Ovary (tissue), 9 donors: ENCODE measurements around the gene SLC6A9. TPM values are rescaled to one million over a fixed set of nuclear protein-coding genes. Genes with fewer than 3 reads are reported as not detected.

Source experiments
- DNase-seq, 5 donors: peaks; one replicate each; pipeline ENCODE4 v3.0.0-alpha.2; 2019 to 2020
- H3K27ac ChIP-seq, 2 donors: fragments of 200-600 bp; one replicate each; pipeline versions ENCODE4 v1.5.1 to v1.8.0; 2019 to 2022
- H3K27me3 ChIP-seq: fragments of 200-600 bp; one replicate; pipeline ENCODE4 v1.8.0; 2022
- H3K36me3 ChIP-seq: fragments of 200-600 bp; sonication (generic); one replicate; pipeline ENCODE4 v1.5.1; 2019
- H3K4me1 ChIP-seq: one replicate; pipeline ENCODE4 v1.8.1; 2013; ENCODE audit warnings: mild to moderate bottlenecking, moderate library complexity; ENCODE audit not compliant: insufficient read depth
- H3K4me3 ChIP-seq: fragments of 200-600 bp; sonication (generic); one replicate; pipeline ENCODE4 v1.5.1; 2017
- H3K9me3 ChIP-seq, 2 donors: fragments of 200-600 bp in 1 of 2; sonication (generic) in 1 of 2; one replicate each; pipeline versions ENCODE4 v1.5.1 to v1.8.1; 2013 to 2019; ENCODE audit warnings: mild to moderate bottlenecking in 1 of 2, moderate library complexity in 1 of 2
- CTCF ChIP-seq, 3 donors: fragments of 450-650 bp in 2 of 3; fragments of 200-600 bp in 1 of 3; IDR thresholded peaks; one replicate each; pipeline versions ENCODE4 v1.5.1 to v1.8.0; 2016 to 2022; ENCODE audit warnings: antibody characterized with exemption in 3 of 3, mild to moderate bottlenecking in 1 of 3
- EP300 ChIP-seq: sonication (generic); formaldehyde crosslinking; IDR thresholded peaks from one replicate; pipeline ENCODE4 v1.6.1; 2017; ENCODE audit warnings: antibody characterized with exemption
- POLR2A ChIP-seq: fragments of 450-650 bp; IDR thresholded peaks from one replicate; pipeline ENCODE4 v1.6.1; 2017; ENCODE audit warnings: antibody characterized with exemption, mild to moderate bottlenecking, moderate library complexity
- WGBS, 3 donors: extraction: QIAGEN DNeasy Blood & Tissue Kit in 1 of 3; methylation state at CpG; one replicate each; pipeline versions ENCODE4 v1.1.5 to v1.1.7; 2013 to 2017; 5-methylcytosine and 5-hydroxymethylcytosine counted together
- intact Hi-C, 4 donors: fragments of 100-400 bp; cut with DNase I; formaldehyde crosslinking; loops; one replicate each; pipeline versions ENCODE4 v1.11.0 to v1.15.1; 2022 to 2023
- polyA plus RNA-seq, 2 donors: library from polyadenylated mRNA; stranded (reverse); fragments of 200-250 nt in 1 of 2; fragments of 350-450 nt in 1 of 2; fragmentation: Illumina TruSeq in 1 of 2; extraction: RNeasy Lipid Tissue Mini Kit (QIAGEN cat#74804) in 1 of 2; gene quantifications; one replicate each; pipeline ENCODE4 v1.2.3, GENCODE V29; 2013 to 2014
- total RNA-seq, 7 donors: library from RNA; depleted of rRNA in 2 of 7; stranded (reverse); fragments of >200 nt in 2 of 7; fragmentation: NEBNext Ultra II Directional in 3 of 7; extraction: Animal tissue kit (Norgen Biotek cat#: 25700) in 3 of 7; gene quantifications; one replicate each; pipeline versions ENCODE4 v1.1.0 to v1.2.4, GENCODE V29; 2016 to 2023
- donor health status: DM: no; HTN: no; CAD: no; lungs with moderate emphysema.
- donor health status: DM: no; HTN: no; CAD: no.
- donor health status: Bipolar disorder and iron deficiency.
- donor health status: DM: yes; HTN: yes; CAD: no.
- donor health status: DM: no; HTN: no; CAD: no.
- donor health status: DM: yes; HTN: yes; CAD: no.

Gene SLC6A9
- total and polyA plus RNA-seq, 9 donors = 1.1 to 74.1 (median 4.6) TPM

DNA sequence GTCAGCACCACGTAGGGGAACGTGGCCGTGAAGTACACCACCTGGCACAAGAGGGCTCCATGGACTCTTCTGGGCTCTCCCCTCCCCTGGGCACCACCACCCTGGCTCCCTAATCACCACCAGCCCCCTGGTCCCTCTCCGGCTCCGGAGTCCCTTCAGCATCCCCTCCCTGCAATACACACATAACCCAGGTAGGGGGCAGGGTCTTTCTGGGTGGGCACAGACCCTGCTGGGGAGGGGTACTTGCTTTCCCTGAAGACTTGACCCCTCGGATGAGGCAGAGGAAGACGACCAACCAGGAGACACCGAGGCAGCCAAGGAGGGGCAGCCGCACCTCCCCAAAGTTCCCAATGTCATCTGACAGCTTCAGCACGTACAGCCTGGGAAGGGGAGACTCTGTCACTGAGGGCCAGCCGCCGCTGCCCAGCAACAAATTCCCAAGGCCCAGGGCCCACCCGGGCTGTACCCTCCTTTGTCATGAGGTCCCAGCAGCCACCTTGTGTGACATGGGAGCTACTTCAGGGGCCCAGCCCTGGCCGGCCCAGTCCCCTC is 28.6 kb downstream of the SLC6A9 start:
- Histone ChIP-seq H3K36me3 (no peaks in the 10 kb centered on the region), H3K9me3 (no peaks in the 10 kb centered on the region), H3K4me1 (no peaks in the 10 kb centered on the region), H3K27ac (no peak overlapping the region), H3K27me3 (no peaks in the 10 kb centered on the region), H3K4me3 (no peak overlapping the region)
- no peak for DNase-seq
- TF ChIP-seq CTCF (IDR thresholded peaks at IDR 0.05) = no peak
- TF ChIP-seq EP300 = no peak
- TF ChIP-seq POLR2A = no peak
- WGBS, 3 donors = 84 to 86% (median 85%) methylated on average over 13 to 14 of the region's 14 CpGs
- intact Hi-C loops = loop anchor here in 2 of 4 donors (5.0 to 10.0 kb wide), 2 partner anchors 35 to 642 kb away; no protein-coding TSS in a partner anchor

- no peak overlapping the region for H3K4me3 ChIP-seq
- no peaks in the 10 kb centered on the region for H3K9me3 ChIP-seq
- no peak for DNase-seq
- H3K36me3 ChIP-seq = no peaks in the 10 kb centered on the region
- 82 to 88% (median 86%) methylated on average over 7 to 8 of the region's 8 CpGs for WGBS, 3 donors
- intact Hi-C loops = loop anchor here in 2 of 4 donors (5.0 to 10.0 kb wide), 2 partner anchors 35 to 643 kb away; no protein-coding TSS in a partner anchor
- H3K4me1 ChIP-seq = no peaks in the 10 kb centered on the region
- H3K27ac ChIP-seq = no peak overlapping the region
- TF ChIP-seq POLR2A = no peak
- TF ChIP-seq CTCF (IDR thresholded peaks at IDR 0.05) = no peak
- H3K27me3 ChIP-seq = no peaks in the 10 kb centered on the region
Observed at GRCh38 chr1:44002165-44002564, 29.1 kb downstream of the SLC6A9 start.

GRCh38 chr1:44000122-44000665 is 31.1 kb downstream of the SLC6A9 start:
- Histone ChIP-seq H3K9me3 (no peaks in the 10 kb centered on the region), H3K27ac (no peak overlapping the region), H3K4me3 (no peak overlapping the region), H3K27me3 (no peaks in the 10 kb centered on the region), H3K4me1 (no peaks in the 10 kb centered on the region), H3K36me3 (no peaks in the 10 kb centered on the region)
- WGBS, 3 donors = 78 to 82% (median 78%) methylated on average over 8 of the region's 8 CpGs
- intact Hi-C loops = loop anchor here in 2 of 4 donors (5.0 to 10.0 kb wide), 2 partner anchors 37 to 645 kb away; no protein-coding TSS in a partner anchor
- no peak for DNase-seq
- no peak for TF ChIP-seq EP300
- no peak for TF ChIP-seq POLR2A
- no peak for TF ChIP-seq CTCF (IDR thresholded peaks at IDR 0.05)

- Histone ChIP-seq H3K4me3 (no peak overlapping the region), H3K36me3 (no peaks in the 10 kb centered on the region), H3K9me3 (no peaks in the 10 kb centered on the region), H3K4me1 (no peaks in the 10 kb centered on the region), H3K27me3 (no peaks in the 10 kb centered on the region), H3K27ac (no peak overlapping the region)
- no peak for DNase-seq
- whole genome bisulfite sequencing, 3 donors = 48 to 62% (median 61%) methylated on average over 8 of the region's 8 CpGs
- intact Hi-C loops = no loop called here
- TF ChIP-seq CTCF (IDR thresholded peaks at IDR 0.05) (no peak), EP300 (no peak), POLR2A (no peak)
Observed at GRCh38 chr1:43999455-43999854, 31.8 kb downstream of the SLC6A9 start.
